Body of pancreas (tissue), 4 donors: ENCODE measurements around the gene REM2.

ENCODE experiments used
- POLR2A ChIP-seq, 3 donors: fragments of 450-650 bp; IDR thresholded peaks; one replicate each; pipeline ENCODE4 v1.6.1; 2016; ENCODE audit warnings: antibody characterized with exemption in 3 of 3, mild to moderate bottlenecking in 2 of 3
- TF ChIP-seq, protein P1 (sequence below), 7 experiments: fragments of 450-650 bp in 4 of 7; fragments of 200-600 bp in 3 of 7; sonication (generic) in 3 of 7; IDR thresholded peaks; one replicate each; pipeline ENCODE4 v1.5.1; 2016 to 2019; ENCODE audit warnings: antibody characterized with exemption in 7 of 7

DNA sequence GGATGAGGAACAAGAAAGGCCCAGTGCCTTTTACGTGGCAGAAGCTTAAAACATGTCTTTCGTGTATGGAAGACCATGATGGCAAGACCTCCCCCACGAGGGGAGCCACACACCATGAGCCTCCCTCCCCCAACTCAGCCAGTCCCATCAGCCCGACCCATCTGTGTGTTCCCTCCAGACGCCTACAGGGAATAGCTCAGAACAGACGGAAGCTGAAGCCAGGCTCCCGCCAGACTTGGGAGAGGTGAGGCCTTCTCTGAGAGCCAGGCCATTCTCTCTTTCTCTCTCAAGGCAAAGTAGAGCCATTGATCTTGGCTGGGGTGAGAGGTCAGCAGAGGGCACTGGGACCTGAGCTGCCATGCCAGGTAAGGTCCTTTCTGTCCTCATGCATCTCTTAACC is 9.5 kb downstream of the REM2 start:
- TF ChIP-seq, protein P1, sequence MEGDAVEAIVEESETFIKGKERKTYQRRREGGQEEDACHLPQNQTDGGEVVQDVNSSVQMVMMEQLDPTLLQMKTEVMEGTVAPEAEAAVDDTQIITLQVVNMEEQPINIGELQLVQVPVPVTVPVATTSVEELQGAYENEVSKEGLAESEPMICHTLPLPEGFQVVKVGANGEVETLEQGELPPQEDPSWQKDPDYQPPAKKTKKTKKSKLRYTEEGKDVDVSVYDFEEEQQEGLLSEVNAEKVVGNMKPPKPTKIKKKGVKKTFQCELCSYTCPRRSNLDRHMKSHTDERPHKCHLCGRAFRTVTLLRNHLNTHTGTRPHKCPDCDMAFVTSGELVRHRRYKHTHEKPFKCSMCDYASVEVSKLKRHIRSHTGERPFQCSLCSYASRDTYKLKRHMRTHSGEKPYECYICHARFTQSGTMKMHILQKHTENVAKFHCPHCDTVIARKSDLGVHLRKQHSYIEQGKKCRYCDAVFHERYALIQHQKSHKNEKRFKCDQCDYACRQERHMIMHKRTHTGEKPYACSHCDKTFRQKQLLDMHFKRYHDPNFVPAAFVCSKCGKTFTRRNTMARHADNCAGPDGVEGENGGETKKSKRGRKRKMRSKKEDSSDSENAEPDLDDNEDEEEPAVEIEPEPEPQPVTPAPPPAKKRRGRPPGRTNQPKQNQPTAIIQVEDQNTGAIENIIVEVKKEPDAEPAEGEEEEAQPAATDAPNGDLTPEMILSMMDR (IDR thresholded peaks at IDR 0.05), result no peak
- TF ChIP-seq POLR2A (IDR thresholded peaks at IDR 0.05), result no peak
